ENCODE results near the gene RIMKLB.

- no peak for TF ChIP-seq CTCF (IDR thresholded peaks at IDR 0.05 in 2 of 3, conservative IDR thresholded peaks at IDR 0.05 in 1 of 3; ENCODE audit: control insufficient read depth in 2 of 3, extremely low read depth in 1 of 3, insufficient read depth in 1 of 3, low read depth in 3 of 3, low read length in 3 of 3)
- no peak for TF ChIP-seq PBX3 (IDR thresholded peaks at IDR 0.05; ENCODE audit: insufficient replicate concordance, low read depth, low read length)
- no peak for TF ChIP-seq POLR2AphosphoS5 (IDR thresholded peaks at IDR 0.05; ENCODE audit: low read length)
- no peak for TF ChIP-seq ASH2L (IDR thresholded peaks at IDR 0.05; ENCODE audit: borderline replicate concordance, low read depth)
- no peak for TF ChIP-seq CHD4 (IDR thresholded peaks at IDR 0.05)
- TF ChIP-seq POU2F2 (IDR thresholded peaks at IDR 0.05; ENCODE audit: borderline replicate concordance, low read depth, low read length), result no peak
- no peak for TF ChIP-seq CBFB (IDR thresholded peaks at IDR 0.05; ENCODE audit: low read depth)
- TF ChIP-seq PRDM15 (CRISPR knock-in tag; IDR thresholded peaks at IDR 0.05), result no peak
- TF ChIP-seq EZH2 (IDR thresholded peaks at IDR 0.05; ENCODE audit: borderline replicate concordance, control insufficient read depth, low read depth, low read length), result no peak
These were observed 120.1 kb downstream of the RIMKLB start for GRCh38 chr12:8817856-8818255.
